H54 (cell line): Measurements from ENCODE around the gene GPATCH2L.

ENCODE experiments used
- DNase-seq: peaks from one replicate; pipeline ENCODE4 v3.0.0; 2011; ENCODE audit warnings: low spot score, mixed read lengths; ENCODE audit not compliant: insufficient read length
- FAIRE-seq: peaks from 3 replicates; lab custom pipeline; 2011; peaks lifted over from hg19 to GRCh38; lab: Jason Lieb, UNC
- POLR2A ChIP-seq: IDR thresholded peaks from 2 replicates; pipeline ENCODE4 v1.6.1; 2011; ENCODE audit warnings: low read depth, mild to moderate bottlenecking, low read length

The GPATCH2L gene

DNA sequence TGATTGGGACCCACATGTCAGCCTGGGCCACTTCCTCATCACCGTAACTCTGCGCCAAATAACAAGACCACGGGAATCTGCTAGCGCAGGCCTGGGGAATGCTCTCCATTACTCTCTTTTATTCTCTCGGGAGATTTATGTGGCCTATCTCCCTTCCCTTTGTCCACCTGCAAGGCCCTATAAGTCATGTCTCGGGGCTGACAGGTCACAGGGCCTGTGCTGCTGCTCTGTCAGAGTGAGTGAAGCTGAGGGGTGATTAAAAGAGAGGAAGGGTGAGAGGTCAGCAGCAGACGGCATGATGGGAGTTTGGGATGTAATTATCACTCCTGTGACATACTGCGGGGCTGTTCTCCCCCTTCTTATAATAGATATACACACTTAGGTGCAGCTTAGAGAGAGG is 26.2 kb upstream of the GPATCH2L start:
- DNase-seq (no peak), FAIRE-seq (no peak)
- no peak for TF ChIP-seq POLR2A

DNA sequence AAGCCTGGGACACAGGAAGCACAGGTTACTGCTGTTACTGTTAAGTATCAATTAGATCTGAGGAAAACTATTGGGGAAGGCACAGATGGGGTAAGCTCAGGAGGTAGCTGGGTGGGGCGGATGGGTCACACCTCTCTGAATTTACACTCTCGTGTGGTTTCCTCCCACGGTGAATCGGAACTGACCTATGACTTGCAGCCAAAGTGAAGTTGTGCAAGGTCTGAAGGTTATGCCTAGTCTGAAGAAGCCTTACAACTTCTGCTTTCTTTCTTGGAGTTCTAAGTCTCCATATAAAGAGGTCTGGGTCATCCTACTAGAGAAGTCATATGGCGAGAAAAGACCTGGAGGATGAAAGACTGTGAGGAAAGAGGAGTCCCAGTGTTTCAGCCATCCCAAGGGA is 25.6 kb upstream of the GPATCH2L start:
- DNase-seq, result no peak
- TF ChIP-seq POLR2A, result no peak
- FAIRE-seq, result no peak

DNA sequence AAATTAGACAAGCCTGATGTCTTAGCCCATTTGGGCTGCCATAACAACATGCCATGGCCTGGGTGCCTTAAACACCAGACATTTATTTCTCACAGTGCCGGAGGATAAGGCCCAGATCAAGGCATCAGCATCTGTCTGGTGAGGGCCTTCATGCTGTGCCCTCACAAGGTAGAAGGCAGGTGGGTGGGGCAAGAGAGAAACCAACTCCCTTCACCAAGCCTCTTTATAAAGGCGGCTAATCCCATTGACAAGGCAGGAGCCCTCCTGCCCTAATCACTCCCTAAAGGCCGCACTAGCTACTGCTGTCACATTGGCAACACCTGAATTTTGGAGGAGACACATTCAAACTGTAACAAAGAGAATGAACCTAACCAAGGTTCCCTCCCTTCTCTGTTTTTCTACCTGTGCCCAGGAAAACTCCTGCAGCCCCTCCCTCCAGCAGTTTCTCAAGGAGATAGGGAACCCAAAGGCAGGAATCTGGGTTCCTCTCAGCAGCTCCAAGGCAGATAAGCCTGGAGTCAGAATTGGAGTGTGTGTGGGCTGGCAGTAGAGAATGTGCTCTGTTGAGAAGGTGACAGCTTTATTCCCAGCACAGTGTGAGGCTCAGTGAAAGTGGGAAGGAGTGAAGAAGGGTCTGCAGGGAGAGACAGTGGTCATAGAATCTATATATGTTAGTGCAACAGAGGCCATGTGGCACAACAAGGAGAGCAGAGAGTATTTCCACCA is 21.7 kb upstream of the GPATCH2L start:
- no peak for FAIRE-seq
- DNase-seq, result no peak

DNA sequence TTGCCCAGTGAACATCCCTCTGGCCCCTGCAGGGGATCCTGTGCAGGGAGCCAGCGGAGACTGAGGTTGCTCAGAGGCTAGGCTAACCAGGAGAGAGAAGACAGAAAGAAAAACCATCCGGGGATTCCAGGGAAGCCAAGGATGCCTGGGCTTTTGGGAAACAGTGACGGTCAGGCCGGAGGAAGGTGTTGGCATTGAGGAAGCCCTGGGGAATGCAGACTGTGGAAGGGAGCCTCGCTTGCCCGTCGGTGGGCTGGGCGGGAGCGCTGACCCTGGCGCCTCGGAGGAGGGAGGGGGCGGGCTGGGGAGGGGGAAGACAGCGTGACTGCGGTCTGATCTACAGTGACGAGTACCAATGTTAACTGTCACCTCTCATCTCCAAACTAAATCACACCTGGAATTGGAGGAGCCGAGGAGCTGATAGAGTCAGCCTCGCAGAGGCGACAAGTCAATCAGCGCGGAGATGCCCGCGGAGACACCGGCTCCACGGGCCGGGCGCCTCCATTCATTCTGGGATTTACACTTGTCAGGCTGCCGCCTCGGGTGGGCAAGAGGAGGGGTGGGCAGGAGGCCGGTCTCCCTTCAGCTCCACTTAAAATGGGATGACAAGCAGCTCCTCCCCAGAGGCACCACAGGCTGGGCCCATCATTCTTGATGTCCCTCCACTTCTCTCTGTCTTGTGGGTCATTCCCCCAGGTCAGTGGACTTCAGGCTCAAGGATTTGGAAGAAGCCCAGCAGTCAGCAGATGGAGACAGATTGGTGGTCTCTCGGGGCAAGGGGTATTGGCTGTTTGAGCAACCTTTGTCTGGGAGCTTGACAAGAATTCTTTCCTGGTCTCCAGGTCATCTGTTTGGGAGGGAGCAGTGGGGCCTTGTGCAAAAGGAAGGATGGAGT is 20.4 kb upstream of the GPATCH2L start:
- FAIRE-seq (no peak), DNase-seq (no peak)
- no peak for TF ChIP-seq POLR2A

More for the DNA sequence above, 21.7 kb upstream of the GPATCH2L start:
- TF ChIP-seq POLR2A, result no peak

DNA sequence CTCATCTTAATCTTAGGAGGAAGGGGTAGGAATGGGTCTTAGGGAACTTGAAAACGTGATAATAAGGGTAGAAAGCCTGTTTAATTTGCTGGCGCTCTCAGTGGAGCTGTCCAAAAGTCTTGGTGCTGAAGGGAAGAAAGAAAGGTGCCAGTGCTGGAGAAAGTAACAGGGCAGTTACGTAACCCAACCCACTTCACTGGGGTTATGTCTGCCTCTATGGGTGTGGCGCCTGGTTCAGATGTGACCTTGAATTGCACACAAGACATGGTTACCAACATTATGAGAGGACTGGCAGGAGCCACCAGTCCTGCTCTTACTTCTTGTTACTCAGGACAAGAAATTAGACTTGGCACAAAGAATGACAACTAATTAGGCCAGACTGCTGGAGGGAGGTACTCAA is 18.6 kb upstream of the GPATCH2L start:
- peak; percentile 30 for DNase-seq
- no peak for FAIRE-seq
- TF ChIP-seq POLR2A, result no peak

DNA sequence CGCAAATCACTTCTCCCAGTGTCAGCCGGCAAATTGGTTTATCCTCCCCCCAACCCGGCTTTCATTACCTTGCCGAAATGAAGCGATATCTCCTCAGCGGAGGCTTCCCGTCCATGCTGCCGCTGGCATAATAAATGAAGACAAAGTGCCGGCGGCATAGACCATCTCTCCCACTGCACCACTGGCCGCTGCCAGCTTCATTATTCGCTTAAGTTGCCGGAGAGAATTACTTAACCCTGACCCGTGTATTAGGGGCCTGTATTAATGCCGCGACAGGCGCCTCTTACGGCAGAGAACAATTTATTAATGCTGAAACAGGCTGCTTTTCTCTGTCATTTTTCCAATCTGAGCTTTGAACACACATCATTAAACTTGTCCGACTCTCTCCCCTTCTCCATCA is 17.5 kb upstream of the GPATCH2L start:
- FAIRE-seq (no peak), DNase-seq (no peak)
- TF ChIP-seq POLR2A, result no peak

DNA sequence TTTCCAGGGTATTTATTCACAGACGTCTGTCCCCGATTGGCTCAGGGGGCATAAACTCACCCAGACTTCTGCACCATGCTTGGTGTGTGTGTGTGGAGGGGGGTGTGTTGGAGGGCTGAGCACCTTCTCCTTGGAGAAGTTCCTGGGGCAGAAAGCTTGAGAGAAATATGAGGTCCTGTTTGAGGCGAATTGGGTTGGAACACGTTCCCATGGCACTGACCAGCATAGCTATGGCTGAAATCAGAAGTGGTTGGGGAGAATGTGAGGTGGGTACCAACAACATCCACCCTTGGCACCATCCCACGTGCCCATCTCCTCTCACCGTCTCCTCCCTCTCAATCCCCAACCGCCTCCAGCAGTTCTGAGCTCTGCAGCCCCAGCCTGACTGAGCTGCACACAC is 16.0 kb upstream of the GPATCH2L start:
- FAIRE-seq, result no peak
- TF ChIP-seq POLR2A, result no peak
- DNase-seq, result no peak

DNA sequence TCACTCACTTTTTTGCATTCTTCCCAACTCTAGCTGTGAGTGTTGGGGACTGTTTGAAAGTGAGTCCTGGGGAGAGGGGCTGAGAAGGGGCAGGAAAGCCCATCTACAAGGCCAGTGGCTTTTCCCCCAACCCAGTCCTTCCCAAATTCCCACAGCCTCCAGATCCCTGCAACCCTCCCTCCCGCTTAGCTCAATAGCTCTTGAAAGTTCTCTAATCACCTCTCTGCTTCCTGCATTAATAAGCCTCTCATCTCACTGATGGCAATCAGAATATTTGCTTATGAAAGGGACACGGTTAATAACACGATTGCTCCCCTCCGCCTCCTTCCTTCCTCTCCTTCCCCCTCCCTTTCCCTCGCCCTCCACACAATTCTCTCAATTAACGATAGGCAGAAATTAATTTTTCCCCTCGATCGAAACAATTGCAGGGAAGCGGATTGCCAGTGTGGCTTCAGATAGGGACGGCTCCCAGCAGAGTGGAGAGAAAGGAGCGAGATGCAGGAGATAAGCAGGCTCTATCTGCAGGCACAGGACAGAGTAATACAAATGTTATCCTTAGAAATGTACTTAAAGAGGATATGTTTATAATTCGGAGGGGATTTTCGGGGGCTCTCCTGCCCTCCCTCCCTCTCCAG is 15.1 kb upstream of the GPATCH2L start:
- DNase-seq (no peak), FAIRE-seq (no peak)
- no peak for TF ChIP-seq POLR2A

DNA sequence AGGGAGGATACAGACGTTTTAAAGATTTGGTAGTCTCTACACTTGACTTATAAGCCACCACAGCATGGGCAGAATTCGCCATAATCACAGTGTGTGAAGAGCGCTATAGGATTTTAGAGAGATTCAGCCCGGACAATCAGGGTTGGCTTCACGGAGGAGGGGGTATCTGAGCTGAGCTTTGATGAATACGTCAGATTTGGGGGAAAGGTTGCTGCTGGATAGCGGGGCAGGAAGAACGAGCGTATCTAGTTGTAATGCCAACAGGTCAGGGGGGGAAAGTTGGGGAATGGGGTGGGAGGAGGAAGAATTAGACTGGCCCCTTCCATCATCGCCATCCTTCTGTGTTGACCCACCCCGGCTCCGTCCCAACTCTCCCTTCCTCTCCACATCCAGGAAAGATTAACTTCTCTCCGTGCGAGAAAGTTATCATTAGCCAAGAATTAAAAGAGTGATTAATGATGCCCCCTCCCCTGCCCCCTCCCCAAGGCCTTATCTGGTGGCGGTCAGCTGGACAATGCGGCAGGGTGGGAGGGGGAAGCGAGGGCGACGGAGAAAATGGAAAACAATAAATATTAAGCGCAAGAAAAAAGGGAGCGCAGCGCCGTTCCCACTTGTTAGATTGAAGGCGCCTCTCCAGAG is 13.5 kb upstream of the GPATCH2L start:
- no peak for DNase-seq
- FAIRE-seq, result no peak
- TF ChIP-seq POLR2A, result no peak

DNA sequence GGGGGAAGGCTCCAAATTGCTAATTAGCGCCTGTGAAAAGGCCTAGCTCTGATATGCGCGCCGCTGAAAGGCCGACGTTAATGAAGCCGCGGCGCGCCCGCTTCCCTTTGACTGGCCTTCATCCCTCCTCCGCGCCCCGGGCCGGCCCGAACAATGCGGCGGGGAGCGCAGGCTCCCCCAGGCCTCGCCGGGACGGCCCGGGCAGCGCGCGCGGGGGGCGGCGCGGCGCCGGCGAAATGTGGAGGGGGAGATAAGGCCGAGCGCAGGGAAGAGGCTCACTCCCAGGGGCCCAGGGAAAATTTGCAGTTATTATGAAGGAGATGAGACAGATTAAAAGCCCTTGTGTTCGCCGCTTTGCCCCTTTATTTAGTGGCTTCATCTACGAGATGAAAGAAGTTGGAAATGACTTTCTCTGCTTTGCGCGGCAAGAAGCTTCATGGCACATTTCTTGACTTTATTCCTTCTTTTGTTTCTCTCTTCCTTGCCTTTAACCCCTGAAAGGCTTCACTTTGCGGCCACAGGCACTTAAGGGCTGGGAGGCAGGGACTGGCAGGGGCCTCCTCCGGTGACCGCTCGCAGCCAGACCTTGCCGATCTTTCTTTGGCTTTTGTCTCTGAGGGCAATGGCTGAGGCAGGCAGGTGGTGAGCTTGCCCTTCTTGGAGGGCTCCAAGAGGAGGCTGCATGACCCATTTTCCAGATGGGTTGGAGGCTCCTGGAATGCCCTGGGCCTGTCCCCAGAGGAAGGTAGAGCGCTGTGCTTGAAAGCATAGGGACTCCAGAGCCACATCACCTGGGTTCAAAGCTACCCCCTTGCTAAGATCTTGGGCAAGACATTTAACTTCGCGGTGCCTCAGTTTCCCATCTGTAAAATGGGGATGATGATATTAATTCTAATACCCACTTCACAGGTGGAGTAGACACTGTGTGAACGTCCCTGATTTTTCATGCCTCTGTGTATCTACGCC is 12.7 kb upstream of the GPATCH2L start:
- TF ChIP-seq POLR2A, result no peak
- DNase-seq (no peak), FAIRE-seq (no peak)

DNA sequence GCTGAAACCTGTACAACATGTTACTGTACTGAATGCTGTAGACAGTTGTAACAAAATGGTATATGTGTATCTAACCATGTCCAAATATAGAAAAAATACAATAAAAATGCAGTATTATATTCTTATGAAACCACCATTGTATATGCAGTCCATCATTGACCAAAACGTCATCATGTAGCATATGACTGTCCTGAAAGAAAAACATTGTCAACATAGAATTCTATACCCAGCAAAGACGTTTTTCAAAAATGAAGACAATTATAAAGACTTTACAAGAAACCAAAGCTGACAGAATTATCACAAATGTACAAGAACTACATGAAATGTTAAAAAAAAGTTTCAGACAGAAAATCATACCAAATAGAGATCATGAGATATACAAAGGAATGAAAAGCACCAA is 8.1 kb upstream of the GPATCH2L start:
- no peak for TF ChIP-seq POLR2A
- DNase-seq, result no peak
- FAIRE-seq, result no peak

DNA sequence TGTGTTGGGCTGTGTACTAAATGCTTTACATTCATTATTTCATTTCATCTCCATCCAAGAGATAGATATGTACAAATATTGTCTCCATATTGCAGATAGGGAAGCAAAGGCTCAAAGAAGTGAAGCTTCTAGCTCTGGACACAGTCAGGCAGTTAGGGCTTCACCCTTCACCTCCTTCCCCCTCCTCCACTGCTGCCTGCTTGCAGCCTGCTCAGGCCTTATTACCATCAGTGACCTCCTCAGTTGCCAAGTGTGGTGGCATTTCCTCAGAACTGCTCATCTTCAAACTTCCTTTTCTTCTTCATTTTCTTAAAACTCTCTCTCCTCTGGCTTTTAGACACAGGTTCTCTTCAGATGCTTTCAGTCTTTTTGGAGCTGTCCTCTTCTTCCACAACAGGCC is 4.7 kb upstream of the GPATCH2L start:
- DNase-seq (no peak), FAIRE-seq (no peak)
- TF ChIP-seq POLR2A, result no peak

DNA sequence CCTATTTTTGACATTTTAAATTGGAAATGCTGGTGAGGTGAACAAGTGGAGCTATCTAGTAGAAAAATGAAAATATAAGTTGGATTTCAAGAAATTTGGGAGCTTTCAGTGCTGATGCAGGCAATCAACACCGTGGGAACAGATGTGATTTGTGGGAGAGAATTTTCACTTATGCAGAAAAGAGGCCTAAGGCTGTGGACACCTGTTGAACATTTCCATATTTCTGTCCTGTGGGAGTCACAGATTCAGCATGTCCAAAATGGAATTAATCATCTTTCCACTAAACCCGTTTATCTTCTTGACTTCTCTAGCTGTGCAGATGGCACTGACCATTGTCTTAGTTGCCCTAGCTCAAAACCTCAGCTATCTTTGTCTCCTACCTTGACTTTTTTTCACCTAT is 2.5 kb upstream of the GPATCH2L start:
- FAIRE-seq (no peak), DNase-seq (no peak)
- no peak for TF ChIP-seq POLR2A
